ENCODE measurements around the gene SHLD1.
A peak's percentile ranks its signal among the peaks of the same experiment; 100 is the strongest.
"Not testable (repeated sequence)": the region's sequence is repeated elsewhere in the genome, so short reads cannot be mapped to it uniquely, and the experiment has no call there.

The SHLD1 gene

GRCh38 chr20:5788385-5788895, 38.2 kb downstream of the SHLD1 start:
- Histone ChIP-seq H3K9ac (ENCODE audit: low read length) (peak overlapping the region; percentile 22), H3K27me3 (ENCODE audit: control insufficient read depth, insufficient read depth, low read length) (no peaks in the 10 kb centered on the region), H3K4me1 (ENCODE audit: control insufficient read depth, insufficient read depth, low read length) (peaks cover 13% of the 10 kb centered on the region), H3K36me3 (ENCODE audit: control insufficient read depth, insufficient read depth, low read length) (no peaks in the 10 kb centered on the region), H3K4me3 (ENCODE audit: low read length) (no peak overlapping the region), H3K9me3 (ENCODE audit: control insufficient read depth, low read length) (no peaks in the 10 kb centered on the region)

- Histone ChIP-seq H3K36me3 (ENCODE audit: control insufficient read depth, insufficient read depth, low read length) (no peaks in the 10 kb centered on the region), H3K9ac (ENCODE audit: low read length) (no peak overlapping the region), H3K9me3 (ENCODE audit: control insufficient read depth, low read length) (no peaks in the 10 kb centered on the region), H3K27me3 (ENCODE audit: control insufficient read depth, insufficient read depth, low read length) (no peaks in the 10 kb centered on the region), H3K4me1 (ENCODE audit: control insufficient read depth, insufficient read depth, low read length) (peaks cover 9% of the 10 kb centered on the region), H3K4me3 (ENCODE audit: low read length) (no peak overlapping the region)
These were observed 39.6 kb downstream of the SHLD1 start for GRCh38 chr20:5789827-5790226.

- H3K27me3 ChIP-seq (ENCODE audit: control insufficient read depth, insufficient read depth, low read length), result no peaks in the 10 kb centered on the region
These were observed 43.7 kb downstream of the SHLD1 start for GRCh38 chr20:5793916-5794315.

GRCh38 chr20:5796331-5797040, 46.3 kb downstream of the SHLD1 start:
- Histone ChIP-seq H3K9me3 (ENCODE audit: control insufficient read depth, low read length) (no peaks in the 10 kb centered on the region), H3K27me3 (ENCODE audit: control insufficient read depth, insufficient read depth, low read length) (no peaks in the 10 kb centered on the region), H3K4me1 (ENCODE audit: control insufficient read depth, insufficient read depth, low read length) (no peaks in the 10 kb centered on the region), H3K4me3 (ENCODE audit: low read length) (no peak overlapping the region), H3K9ac (ENCODE audit: low read length) (no peak overlapping the region), H3K36me3 (ENCODE audit: control insufficient read depth, insufficient read depth, low read length) (no peaks in the 10 kb centered on the region)

More at GRCh38 chr20:5793916-5794315, 43.7 kb downstream of the SHLD1 start:
- H3K9ac ChIP-seq (ENCODE audit: low read length), result no peak overlapping the region
- H3K9me3 ChIP-seq (ENCODE audit: control insufficient read depth, low read length), result no peaks in the 10 kb centered on the region
- H3K4me1 ChIP-seq (ENCODE audit: control insufficient read depth, insufficient read depth, low read length), result no peaks in the 10 kb centered on the region
- no peaks in the 10 kb centered on the region for H3K36me3 ChIP-seq (ENCODE audit: control insufficient read depth, insufficient read depth, low read length)
- H3K4me3 ChIP-seq (ENCODE audit: low read length), result no peak overlapping the region

- H3K27me3 ChIP-seq (ENCODE audit: control insufficient read depth, insufficient read depth, low read length), result no peaks in the 10 kb centered on the region
- no peaks in the 10 kb centered on the region for H3K36me3 ChIP-seq (ENCODE audit: control insufficient read depth, insufficient read depth, low read length)
- no peaks in the 10 kb centered on the region for H3K9me3 ChIP-seq (ENCODE audit: control insufficient read depth, low read length)
- no peak overlapping the region for H3K9ac ChIP-seq (ENCODE audit: low read length)
- H3K4me3 ChIP-seq (ENCODE audit: low read length), result no peak overlapping the region
- no peaks in the 10 kb centered on the region for H3K4me1 ChIP-seq (ENCODE audit: control insufficient read depth, insufficient read depth, low read length)
These were observed 47.0 kb downstream of the SHLD1 start for GRCh38 chr20:5797165-5797564.

GRCh38 chr20:5797843-5798462, 47.8 kb downstream of the SHLD1 start:
- Histone ChIP-seq H3K9me3 (ENCODE audit: control insufficient read depth, low read length) (no peaks in the 10 kb centered on the region), H3K4me1 (ENCODE audit: control insufficient read depth, insufficient read depth, low read length) (no peaks in the 10 kb centered on the region), H3K4me3 (ENCODE audit: low read length) (no peak overlapping the region), H3K9ac (ENCODE audit: low read length) (no peak overlapping the region), H3K36me3 (ENCODE audit: control insufficient read depth, insufficient read depth, low read length) (no peaks in the 10 kb centered on the region), H3K27me3 (ENCODE audit: control insufficient read depth, insufficient read depth, low read length) (no peaks in the 10 kb centered on the region)

- not testable (repeated sequence) for H3K4me3 ChIP-seq (ENCODE audit: low read length); H3K27me3 ChIP-seq (ENCODE audit: control insufficient read depth, insufficient read depth, low read length)
These were observed 53.6 kb downstream of the SHLD1 start for GRCh38 chr20:5803754-5804303.

GRCh38 chr20:5806457-5807263, 56.5 kb downstream of the SHLD1 start:
- Histone ChIP-seq H3K4me1 (ENCODE audit: control insufficient read depth, insufficient read depth, low read length) (peaks cover 5% of the 10 kb centered on the region), H3K9ac (ENCODE audit: low read length) (no peak overlapping the region), H3K36me3 (ENCODE audit: control insufficient read depth, insufficient read depth, low read length) (no peaks in the 10 kb centered on the region), H3K27me3 (ENCODE audit: control insufficient read depth, insufficient read depth, low read length) (no peaks in the 10 kb centered on the region), H3K9me3 (ENCODE audit: control insufficient read depth, low read length) (no peaks in the 10 kb centered on the region), H3K4me3 (ENCODE audit: low read length) (no peak overlapping the region)

More at GRCh38 chr20:5803754-5804303, 53.6 kb downstream of the SHLD1 start:
- not testable (repeated sequence) for H3K36me3 ChIP-seq (ENCODE audit: control insufficient read depth, insufficient read depth, low read length); H3K9me3 ChIP-seq (ENCODE audit: control insufficient read depth, low read length); H3K9ac ChIP-seq (ENCODE audit: low read length); H3K4me1 ChIP-seq (ENCODE audit: control insufficient read depth, insufficient read depth, low read length)

GRCh38 chr20:5807431-5807830, 57.2 kb downstream of the SHLD1 start:
- no peak overlapping the region for H3K9ac ChIP-seq (ENCODE audit: low read length)

GRCh38 chr20:5808901-5809300, 58.7 kb downstream of the SHLD1 start:
- Histone ChIP-seq H3K9me3 (ENCODE audit: control insufficient read depth, low read length) (no peaks in the 10 kb centered on the region), H3K36me3 (ENCODE audit: control insufficient read depth, insufficient read depth, low read length) (no peaks in the 10 kb centered on the region), H3K4me1 (ENCODE audit: control insufficient read depth, insufficient read depth, low read length) (peaks cover 5% of the 10 kb centered on the region), H3K27me3 (ENCODE audit: control insufficient read depth, insufficient read depth, low read length) (no peaks in the 10 kb centered on the region), H3K4me3 (ENCODE audit: low read length) (no peak overlapping the region), H3K9ac (ENCODE audit: low read length) (no peak overlapping the region)

More at GRCh38 chr20:5807431-5807830, 57.2 kb downstream of the SHLD1 start:
- Histone ChIP-seq H3K4me3 (ENCODE audit: low read length) (no peak overlapping the region), H3K9me3 (ENCODE audit: control insufficient read depth, low read length) (no peaks in the 10 kb centered on the region), H3K4me1 (ENCODE audit: control insufficient read depth, insufficient read depth, low read length) (peaks cover 5% of the 10 kb centered on the region), H3K36me3 (ENCODE audit: control insufficient read depth, insufficient read depth, low read length) (no peaks in the 10 kb centered on the region), H3K27me3 (ENCODE audit: control insufficient read depth, insufficient read depth, low read length) (no peaks in the 10 kb centered on the region)

- Histone ChIP-seq H3K9ac (ENCODE audit: low read length) (no peak overlapping the region), H3K36me3 (ENCODE audit: control insufficient read depth, insufficient read depth, low read length) (no peaks in the 10 kb centered on the region), H3K4me1 (ENCODE audit: control insufficient read depth, insufficient read depth, low read length) (peaks cover 3% of the 10 kb centered on the region), H3K9me3 (ENCODE audit: control insufficient read depth, low read length) (no peaks in the 10 kb centered on the region), H3K27me3 (ENCODE audit: control insufficient read depth, insufficient read depth, low read length) (no peaks in the 10 kb centered on the region), H3K4me3 (ENCODE audit: low read length) (no peak overlapping the region)
These were observed 59.3 kb downstream of the SHLD1 start for GRCh38 chr20:5809495-5809894.

All from mucosa of stomach (tissue), 1 donor.